GM23338 (cell line): ENCODE results near the gene FOXC2.
A peak's percentile ranks its signal among the peaks of the same experiment; 100 is the strongest.

Experiments
- EZH2 ChIP-seq: fragments of 200-600 bp; sonication (generic); IDR thresholded peaks from one replicate; pipeline ENCODE4 v1.8.0; 2017; ENCODE audit warnings: antibody characterized with exemption, mild to moderate bottlenecking, low read depth; ENCODE audit not compliant: unreplicated experiment
- JUNB ChIP-seq: IDR thresholded peaks from one replicate; pipeline ENCODE4 v1.6.1; 2016; ENCODE audit warnings: antibody characterized with exemption; ENCODE audit not compliant: unreplicated experiment
- NANOG ChIP-seq: IDR thresholded peaks from 2 replicates; pipeline ENCODE4 v1.6.1; 2016; ENCODE audit warnings: antibody characterized with exemption, borderline replicate concordance
- POLR2AphosphoS5 ChIP-seq: IDR thresholded peaks from 2 replicates; pipeline ENCODE4 v1.6.1; 2016; ENCODE audit warnings: antibody characterized with exemption, low read depth
- ZNF331 ChIP-seq: fragments of 250-450 bp; sonication (Bioruptor Pico); IDR thresholded peaks from 2 replicates; pipeline ENCODE4 v1.5.0; 2020; ENCODE audit warnings: low read depth, mild to moderate bottlenecking, moderate library complexity
- TF ChIP-seq, protein P1 (sequence below), 2 experiments: fragments of 200-600 bp in 1 of 2; sonication (generic) in 1 of 2; conservative IDR thresholded peaks; 2 replicates each; pipeline versions ENCODE4 v1.5.1 to v1.6.1; 2016 to 2017; ENCODE audit warnings: antibody characterized with exemption in 2 of 2, low read depth in 2 of 2, mild to moderate bottlenecking in 2 of 2, moderate library complexity in 1 of 2
- TF ChIP-seq, protein P2 (sequence below): IDR thresholded peaks from 2 replicates; pipeline ENCODE4 v1.6.1; 2016; ENCODE audit warnings: antibody characterized with exemption
- TF ChIP-seq, protein P3 (sequence below): IDR thresholded peaks from one replicate; pipeline ENCODE4 v1.6.1; 2018; ENCODE audit warnings: antibody characterized with exemption; ENCODE audit not compliant: unreplicated experiment

DNA sequence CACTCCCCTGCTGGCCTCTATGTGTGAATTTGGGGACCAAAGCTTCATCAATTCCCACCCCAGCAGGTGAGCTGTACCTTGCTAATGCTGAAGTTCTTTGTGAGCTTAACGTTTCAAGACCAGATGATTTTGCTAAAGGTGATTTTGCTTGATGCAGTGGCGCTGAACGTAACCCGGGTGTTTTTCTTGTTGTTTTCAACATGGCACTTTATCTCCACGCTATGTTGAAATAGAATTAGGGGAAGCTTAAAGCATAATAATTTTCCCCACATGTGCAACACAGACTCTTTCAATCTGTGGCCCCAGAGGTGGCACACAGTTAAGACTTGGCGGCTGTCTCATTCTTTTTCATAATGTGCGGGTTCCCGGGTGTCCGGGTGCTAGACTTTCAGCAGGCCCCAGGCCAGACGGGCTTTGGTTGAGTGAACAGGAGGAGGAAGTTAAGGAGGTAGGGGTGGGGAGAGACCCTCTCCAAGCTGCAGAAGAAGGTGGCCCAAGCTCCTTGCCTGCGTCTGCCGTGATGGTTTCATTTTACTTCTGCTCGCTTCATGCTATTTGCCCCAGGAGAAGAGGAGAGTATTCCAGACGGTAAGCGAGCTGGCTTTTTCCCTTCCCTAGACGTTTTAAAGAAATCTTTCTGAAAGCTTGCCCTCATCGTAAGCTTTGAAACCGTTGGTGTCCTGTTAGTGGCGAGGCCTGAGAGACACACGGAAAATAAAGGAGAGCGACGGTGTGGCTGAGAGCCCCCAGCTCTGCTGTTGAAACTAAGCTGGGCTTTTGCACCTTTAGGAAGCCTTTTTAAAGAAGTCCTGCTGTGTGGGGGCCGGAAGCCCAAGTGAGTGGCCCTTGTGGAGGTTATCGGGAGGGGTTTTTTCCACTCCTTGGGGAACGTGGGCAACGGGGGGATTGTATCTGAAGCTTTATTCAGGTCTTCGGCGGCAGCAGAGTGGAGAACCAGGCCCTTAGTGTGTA, 4.2 kb downstream of the FOXC2 start:
- TF ChIP-seq, protein P1, sequence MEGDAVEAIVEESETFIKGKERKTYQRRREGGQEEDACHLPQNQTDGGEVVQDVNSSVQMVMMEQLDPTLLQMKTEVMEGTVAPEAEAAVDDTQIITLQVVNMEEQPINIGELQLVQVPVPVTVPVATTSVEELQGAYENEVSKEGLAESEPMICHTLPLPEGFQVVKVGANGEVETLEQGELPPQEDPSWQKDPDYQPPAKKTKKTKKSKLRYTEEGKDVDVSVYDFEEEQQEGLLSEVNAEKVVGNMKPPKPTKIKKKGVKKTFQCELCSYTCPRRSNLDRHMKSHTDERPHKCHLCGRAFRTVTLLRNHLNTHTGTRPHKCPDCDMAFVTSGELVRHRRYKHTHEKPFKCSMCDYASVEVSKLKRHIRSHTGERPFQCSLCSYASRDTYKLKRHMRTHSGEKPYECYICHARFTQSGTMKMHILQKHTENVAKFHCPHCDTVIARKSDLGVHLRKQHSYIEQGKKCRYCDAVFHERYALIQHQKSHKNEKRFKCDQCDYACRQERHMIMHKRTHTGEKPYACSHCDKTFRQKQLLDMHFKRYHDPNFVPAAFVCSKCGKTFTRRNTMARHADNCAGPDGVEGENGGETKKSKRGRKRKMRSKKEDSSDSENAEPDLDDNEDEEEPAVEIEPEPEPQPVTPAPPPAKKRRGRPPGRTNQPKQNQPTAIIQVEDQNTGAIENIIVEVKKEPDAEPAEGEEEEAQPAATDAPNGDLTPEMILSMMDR (conservative IDR thresholded peaks at IDR 0.05; ENCODE audit: low read depth in 2 of 2): no peak
- TF ChIP-seq, protein P2, sequence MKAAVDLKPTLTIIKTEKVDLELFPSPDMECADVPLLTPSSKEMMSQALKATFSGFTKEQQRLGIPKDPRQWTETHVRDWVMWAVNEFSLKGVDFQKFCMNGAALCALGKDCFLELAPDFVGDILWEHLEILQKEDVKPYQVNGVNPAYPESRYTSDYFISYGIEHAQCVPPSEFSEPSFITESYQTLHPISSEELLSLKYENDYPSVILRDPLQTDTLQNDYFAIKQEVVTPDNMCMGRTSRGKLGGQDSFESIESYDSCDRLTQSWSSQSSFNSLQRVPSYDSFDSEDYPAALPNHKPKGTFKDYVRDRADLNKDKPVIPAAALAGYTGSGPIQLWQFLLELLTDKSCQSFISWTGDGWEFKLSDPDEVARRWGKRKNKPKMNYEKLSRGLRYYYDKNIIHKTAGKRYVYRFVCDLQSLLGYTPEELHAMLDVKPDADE: no peak
- TF ChIP-seq POLR2AphosphoS5: no peak
- TF ChIP-seq, protein P3, sequence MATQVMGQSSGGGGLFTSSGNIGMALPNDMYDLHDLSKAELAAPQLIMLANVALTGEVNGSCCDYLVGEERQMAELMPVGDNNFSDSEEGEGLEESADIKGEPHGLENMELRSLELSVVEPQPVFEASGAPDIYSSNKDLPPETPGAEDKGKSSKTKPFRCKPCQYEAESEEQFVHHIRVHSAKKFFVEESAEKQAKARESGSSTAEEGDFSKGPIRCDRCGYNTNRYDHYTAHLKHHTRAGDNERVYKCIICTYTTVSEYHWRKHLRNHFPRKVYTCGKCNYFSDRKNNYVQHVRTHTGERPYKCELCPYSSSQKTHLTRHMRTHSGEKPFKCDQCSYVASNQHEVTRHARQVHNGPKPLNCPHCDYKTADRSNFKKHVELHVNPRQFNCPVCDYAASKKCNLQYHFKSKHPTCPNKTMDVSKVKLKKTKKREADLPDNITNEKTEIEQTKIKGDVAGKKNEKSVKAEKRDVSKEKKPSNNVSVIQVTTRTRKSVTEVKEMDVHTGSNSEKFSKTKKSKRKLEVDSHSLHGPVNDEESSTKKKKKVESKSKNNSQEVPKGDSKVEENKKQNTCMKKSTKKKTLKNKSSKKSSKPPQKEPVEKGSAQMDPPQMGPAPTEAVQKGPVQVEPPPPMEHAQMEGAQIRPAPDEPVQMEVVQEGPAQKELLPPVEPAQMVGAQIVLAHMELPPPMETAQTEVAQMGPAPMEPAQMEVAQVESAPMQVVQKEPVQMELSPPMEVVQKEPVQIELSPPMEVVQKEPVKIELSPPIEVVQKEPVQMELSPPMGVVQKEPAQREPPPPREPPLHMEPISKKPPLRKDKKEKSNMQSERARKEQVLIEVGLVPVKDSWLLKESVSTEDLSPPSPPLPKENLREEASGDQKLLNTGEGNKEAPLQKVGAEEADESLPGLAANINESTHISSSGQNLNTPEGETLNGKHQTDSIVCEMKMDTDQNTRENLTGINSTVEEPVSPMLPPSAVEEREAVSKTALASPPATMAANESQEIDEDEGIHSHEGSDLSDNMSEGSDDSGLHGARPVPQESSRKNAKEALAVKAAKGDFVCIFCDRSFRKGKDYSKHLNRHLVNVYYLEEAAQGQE: no peak
- no peak; the same call in 1 of the 2 replicates for TF ChIP-seq NANOG
- peak; percentile 92 for TF ChIP-seq EZH2
- TF ChIP-seq JUNB: no peak
- no peak for TF ChIP-seq ZNF331 (CRISPR knock-in tag)
